ENCODE results near the gene ADRA2C.

DNA sequence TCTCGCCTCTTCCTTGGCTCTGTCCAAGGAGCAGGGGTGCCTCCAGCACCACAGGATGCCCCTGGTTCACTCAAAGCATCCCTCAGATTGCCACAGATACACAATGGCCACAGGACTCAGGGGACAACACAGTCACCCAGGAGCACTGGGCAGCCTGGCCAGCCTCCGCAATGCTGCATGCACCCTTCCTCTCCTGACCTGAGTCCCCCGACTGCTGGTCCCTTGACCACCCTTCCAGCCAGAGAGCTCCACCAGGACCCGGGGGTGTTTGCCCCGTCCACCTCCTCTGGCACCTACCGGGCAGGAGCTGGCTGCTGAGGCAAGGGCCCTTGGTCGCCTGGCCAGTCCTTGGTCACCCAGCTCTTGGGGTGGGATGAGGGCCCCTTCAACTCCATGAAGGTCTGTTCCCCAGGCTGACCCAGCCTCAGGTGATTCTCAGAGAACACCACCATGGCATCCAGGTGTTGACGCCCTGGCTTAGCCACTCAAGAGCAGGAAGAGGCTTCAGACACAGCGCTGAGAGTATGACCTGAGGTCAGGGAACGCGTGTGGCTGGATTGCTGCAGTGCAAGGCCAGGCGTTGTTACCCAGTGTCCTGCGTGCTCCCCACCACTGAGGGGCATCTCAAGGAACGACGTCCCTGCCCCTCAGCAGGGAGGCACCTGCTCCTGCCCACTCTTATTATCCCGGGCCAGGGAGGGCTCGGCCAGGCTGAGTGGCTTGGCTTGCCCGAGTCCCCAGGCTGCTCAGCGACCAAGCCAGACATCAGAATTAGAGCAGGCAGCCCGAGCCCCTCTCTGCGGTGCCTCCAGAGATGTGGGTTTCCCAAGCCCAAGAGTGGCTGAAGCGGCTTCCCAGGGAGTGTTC lies 10.2 kb downstream of the ADRA2C start:
- no peak for TF ChIP-seq PAX5 (IDR thresholded peaks at IDR 0.05; ENCODE audit: insufficient read depth, low read length, severe bottlenecking)
- no peak for TF ChIP-seq POLR2AphosphoS5 (IDR thresholded peaks at IDR 0.05; ENCODE audit: low read depth, low read length)
- TF ChIP-seq POLR2A (IDR thresholded peaks at IDR 0.05; ENCODE audit: low read depth, low read length): no peak
- no peak for TF ChIP-seq TAF1 (IDR thresholded peaks at IDR 0.05; ENCODE audit: low read depth, low read length)
- no peak for TF ChIP-seq SPI1 (IDR thresholded peaks at IDR 0.05; ENCODE audit: low read depth, low read length)
- no peak for TF ChIP-seq POU2F2 (IDR thresholded peaks at IDR 0.05; ENCODE audit: low read depth, low read length)
